Activated CD4-positive, alpha-beta T cell treated with anti-CD3 and anti-CD28 coated beads, Interleukin-2, amount 50 U/mL, for 4 hours (primary cell): Measurements from ENCODE around the gene ZNF74.

ENCODE experiments used
- DNase-seq, 2 experiments: peaks; one replicate each; pipeline ENCODE4 v3.0.0-alpha.2; 2020

The ZNF74 gene

GRCh38 chr22:20422271-20423007 lies 28.5 kb downstream of the ZNF74 start:
- DNase-seq = no peak

GRCh38 chr22:20423008-20423905 lies 29.3 kb downstream of the ZNF74 start:
- DNase-seq = no peak

DNA sequence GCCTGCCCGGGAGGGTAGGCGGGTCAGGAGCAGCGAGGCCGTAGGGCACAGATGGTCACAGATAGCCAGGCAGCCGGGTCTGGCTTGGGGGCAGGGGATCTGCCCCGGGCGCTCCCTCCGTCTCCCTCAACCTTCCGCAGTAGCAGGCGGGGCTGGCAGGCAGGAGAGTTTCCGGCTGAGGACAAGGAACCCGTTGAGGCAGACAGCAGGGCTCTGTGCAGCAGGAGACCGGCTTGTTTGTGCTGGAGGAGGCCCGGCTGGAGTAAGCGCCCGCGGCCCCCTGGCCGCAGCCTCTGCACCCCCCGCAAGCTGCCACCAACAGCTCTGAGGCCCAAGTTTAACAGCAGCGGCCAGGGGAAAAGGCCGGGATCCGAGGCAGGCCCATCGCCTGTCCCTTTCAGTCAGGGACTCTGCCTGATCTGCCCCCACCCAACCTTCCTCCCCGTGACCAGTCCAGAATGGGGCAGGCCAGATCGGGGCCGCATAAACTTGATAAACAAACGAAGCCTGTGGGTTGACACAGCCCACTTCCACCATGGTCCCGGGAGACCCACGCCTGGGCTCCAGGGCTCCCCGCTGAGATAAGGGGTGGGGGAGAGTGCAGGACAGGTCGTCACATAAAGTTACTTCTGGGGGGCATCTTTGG lies 30.1 kb downstream of the ZNF74 start:
- no peak for DNase-seq

DNA sequence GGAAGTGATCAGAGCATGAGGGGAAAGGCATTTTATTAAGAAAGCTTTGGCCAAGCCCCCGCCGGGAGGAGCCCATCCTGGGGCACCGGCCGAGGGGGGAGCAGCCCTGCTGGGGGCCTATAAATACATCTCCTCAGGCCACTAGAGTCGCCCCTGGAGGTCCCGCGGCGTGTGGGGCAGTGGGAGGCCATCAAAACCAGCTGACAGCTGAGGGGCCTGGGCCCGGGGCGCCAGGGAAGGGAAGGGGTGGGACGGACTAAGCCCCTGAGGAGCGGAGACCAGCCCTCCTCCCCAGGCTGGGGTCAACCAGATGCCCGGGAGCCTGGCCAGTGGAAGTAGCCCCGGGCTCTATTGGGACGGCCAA lies 30.6 kb downstream of the ZNF74 start:
- no peak for DNase-seq

DNA sequence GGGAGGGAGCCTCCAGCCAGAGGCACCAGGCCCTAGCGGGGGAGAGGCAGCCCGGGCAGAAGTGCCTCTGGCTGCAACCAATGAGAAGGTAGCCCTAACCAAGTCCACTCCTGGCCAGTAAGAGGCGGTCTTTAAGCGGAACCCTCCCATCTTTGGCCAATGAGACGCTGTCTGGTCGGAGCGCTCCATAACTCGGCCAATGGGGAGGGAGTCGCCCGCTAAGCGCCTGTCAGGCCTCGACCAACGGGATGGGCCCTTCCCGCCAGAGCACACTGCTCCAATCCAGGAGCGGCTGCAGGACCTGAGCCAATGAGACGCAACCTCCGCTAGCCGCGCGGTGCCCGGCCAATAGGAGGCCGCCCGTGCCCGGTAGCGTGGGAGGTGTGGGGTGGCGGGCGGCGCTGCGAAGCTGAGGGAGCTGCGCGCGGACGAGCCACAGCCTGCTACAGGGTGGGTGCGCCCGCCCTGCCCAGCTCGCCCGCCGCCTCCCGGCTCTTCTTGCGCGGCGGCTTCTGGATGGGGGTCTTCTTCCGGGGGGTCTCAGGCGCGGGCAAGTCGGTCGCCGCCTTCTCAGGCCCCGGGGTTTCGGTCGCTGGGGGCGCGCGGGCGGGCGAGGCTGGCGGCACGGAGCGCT lies 31.1 kb downstream of the ZNF74 start:
- no peak for DNase-seq

GRCh38 chr22:20425566-20426258 lies 31.8 kb downstream of the ZNF74 start:
- no peak for DNase-seq

DNA sequence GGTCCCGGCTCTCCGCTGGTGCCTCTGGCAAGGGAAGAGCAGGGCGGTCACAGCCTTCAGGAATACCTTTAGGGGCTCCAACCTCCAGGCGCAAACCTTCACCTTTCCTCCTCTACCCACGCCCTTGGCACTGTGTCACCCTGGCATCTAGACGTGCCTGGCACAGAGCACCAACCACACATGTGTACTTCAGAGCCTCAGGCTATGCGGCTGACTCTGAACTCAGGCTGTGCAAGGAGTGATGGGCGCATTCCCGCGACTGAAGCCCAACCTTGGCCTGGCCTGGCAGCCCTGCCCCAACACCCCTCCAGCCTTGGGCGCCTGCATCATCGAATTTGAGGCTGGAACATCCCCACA lies 32.3 kb downstream of the ZNF74 start:
- no peak for DNase-seq

DNA sequence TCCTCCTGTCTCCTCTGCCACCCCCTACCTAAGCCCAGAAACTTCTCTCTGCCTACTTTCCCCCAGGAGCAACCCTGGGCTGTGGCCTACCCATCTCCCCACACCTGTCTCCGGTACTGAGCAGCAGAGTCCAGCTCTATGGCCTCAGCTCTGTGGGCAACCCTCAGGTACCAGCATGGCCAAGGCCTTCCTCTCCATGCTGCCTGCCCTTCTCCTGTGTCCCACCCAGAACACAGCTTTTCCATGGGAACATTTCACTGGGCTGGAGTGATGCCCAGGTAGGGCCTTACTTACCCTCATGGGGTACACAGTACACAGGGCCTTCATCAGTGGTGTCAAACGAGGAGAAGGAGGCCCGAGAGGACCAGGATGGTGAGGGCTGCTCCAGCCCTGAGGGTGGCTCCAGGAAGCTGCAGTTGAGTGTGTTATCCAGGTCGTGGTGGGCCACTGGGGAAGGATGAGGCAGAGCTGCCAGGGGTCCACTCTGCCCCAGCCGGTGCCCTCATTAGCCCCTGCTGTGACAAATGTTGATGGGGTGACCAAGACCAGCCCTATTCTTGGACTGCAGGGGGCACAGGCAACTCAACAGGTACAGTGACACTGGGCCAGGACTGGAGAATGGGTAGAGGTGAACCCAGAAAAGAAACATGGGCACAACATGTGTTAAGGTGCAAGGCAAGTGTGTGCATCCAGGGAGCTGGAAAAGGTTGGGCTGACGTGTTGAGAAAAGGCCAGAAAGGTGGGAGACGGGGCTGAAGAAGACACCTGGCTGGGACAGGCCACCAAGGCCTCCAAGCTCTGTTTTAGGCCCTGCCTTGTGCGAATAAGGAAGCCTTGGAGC lies 33.4 kb downstream of the ZNF74 start:
- DNase-seq = no peak

DNA sequence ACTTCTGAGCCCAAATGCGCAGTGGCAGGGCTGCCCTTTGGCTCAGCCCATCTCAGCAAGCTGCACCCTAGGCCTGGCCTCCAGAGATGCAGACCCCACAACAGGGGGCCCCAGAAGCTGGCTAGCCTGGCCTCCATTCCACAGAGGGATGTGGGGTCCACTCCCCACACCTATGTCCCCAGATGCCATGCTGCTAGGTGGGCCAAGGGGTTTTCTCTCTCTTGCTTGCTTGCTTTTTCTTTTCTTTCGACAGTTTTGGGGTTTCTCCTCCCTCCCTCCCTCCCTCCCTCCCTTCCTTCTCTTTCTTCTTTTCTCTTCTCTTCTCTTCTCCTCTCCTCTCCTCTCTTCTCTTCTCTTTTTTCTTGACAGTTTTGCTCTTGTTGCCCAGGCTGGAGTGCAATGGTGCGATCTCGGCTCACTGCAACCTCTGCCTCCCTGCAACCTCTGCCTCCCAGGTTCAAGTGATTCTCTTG lies 34.0 kb downstream of the ZNF74 start:
- DNase-seq = no peak

DNA sequence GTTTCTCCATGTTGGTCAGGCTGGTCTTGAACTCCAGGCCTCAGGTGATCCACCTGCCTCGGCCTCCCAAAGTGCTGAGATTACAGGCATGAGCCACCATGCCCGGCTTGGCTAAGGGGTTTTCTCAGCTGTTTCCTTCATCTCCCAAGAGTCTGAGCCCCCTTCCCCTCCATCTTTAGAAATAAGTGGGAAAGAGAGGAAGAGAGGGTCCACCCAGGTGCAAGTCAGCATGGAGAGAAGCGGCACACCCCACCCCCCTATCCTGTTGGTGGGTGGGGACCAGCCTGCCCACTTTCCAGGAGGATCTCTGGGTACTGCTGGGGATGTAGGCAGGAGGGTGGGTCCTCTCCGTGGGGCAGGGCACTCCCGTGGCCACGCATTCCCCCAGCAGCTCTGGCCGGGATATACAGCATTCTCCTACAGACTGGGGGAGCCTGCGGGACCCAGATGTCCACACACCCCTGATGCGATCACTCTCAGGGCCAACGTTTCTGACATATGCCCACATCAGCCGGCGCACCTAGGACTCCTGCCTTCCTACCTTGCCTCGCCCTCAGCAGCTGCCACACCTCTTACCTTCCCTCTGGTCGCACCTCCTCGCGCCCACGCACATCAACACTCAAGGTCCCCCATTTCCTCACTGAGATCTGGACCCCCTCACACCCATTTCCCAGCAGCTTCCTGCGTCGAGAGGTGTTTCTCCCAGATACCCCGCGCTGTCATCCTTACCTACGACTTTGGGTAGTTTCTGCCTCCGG lies 34.7 kb downstream of the ZNF74 start:
- DNase-seq = no peak

DNA sequence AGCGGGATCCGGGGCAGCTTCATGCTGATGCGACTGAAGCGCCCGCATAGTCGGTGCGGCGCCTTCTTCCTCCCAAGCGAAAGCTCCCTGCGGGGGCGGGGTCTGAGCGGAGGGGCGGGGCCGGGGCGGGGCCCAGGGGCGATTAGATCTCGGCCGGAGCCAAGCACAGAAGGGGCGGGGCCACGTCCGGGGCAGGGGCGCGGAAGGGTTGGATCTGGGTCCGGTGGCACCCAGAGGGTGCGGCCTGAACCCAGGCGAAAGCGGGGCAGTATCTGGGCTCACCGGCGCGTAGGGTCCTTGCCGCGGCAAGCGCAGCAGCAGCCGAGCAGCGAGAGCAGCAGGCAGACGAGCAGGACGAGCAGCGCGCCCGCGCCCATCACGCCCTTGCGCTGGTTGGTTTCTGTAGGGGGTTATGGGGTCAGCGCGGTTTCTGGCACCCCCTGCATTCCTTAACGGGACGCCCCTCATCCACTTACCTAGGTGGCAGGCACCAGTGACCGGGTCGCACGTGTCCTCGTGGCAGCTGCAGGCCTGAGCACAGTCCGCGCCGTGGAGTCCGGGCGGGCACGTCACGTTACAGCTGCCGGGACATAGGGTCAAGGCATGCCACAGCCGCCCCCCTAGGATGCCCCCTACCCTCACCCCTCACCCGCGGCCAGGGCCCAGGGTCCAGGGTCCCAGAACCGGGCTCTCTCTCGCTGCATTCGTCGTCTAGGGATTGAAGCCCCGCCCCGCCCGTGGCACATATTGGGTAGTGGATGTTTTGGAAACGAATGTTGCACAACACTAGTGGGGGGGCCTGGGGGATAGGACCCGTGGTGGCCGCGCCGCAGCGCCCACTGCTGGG lies 35.5 kb downstream of the ZNF74 start:
- peak; percentile 68 to 73 for DNase-seq

DNA sequence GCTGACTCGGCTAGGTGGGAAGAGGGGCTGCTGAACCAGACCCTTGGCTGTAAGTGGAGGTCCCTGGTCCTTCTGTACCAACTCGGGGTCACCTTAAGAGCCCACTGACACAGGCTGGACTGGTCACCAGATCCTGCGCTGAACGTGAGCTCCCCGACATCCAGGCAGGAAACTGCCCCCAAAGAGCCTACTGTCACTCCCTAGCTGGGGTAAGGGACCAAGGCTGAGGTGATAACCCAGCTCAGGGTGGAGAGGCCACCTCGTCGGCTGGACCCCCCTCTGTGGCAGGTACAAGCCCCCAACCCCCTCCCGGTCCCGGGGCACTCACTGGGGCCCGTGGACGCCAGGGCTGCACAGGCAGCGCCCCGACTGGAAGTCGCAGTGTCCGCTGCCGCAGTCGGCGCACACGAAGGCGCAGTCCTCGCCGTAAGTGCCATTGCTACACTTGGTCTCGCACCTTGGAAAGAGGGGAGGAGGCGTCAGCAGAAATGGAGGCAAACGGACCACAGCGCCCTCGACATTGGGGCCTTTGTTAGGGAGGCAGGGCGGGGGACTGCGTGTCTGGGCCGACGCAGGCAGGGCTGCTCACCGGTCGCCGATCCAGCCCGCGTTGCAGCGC lies 36.3 kb downstream of the ZNF74 start:
- DNase-seq = no peak

DNA sequence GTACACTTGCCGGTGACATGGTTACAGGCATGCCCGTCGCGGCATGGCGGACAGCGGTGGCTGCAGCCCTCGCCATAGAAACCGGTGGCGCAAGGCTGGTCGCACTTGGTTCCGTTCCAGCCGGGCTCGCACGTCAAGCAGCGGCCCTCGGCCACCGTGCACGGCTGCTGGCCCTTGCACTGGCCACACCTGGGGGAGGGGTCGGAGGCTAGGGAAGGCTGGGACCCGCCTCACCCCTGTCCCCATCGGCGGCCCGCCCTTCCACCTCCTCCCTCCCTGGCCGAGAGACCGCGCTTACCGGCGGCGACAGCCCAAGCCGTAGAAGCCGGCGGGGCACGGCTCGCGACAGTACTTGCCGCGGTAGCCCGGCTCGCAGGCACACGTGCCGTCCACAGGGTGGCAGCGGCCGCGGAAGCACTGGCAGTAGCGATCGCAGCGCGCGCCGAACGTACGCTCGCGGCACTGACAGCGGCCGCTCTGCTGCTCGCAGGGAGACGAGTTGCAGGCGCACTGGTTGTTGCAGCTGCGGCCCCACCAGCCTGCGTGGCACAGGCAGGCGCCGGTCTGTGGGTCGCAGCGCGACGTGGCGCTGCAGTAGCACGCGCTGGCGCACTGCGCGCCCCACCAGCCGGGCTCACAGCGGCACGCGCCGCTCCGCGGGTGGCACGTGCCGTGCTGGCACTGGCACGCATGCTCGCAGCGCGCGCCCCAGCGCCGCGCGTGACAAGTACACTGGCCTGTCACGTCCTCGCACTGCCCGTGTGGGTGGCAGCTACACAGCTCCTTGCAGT lies 37.0 kb downstream of the ZNF74 start:
- DNase-seq = peak; percentile 41 to 42

DNA sequence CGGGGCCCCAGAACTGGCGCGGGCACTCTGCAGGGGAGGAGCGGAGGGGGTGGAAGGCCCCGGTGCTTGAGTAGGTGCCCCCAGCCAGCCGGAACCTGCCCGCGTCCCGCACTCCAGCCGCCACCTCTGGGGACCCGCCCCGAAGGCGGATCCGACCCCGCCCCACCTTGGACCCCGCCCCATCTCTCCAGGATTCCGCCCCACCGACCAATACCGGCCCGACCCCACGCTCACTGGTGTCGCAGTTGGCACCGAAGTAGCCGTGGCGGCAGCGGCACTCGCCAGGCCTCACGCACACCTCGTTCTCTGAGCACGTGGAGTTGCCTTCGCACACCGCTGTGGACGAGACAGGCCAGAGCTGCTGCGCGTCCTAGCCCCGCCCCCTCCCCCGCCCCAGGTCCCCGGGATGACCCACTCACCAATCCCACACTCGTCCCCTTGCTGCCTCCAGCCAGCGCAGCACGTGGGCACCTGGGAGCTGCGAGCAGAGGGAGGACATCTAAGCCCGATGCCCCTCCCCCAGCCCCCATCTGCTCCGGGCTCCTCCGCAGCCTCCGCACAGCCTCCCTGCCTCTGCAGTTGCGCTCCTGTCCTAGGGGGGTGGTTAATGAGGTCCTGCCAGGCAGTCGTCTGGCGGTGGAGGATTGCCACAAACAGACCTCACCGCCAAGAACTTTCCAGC lies 37.7 kb downstream of the ZNF74 start:
- DNase-seq = no peak

- no peak for DNase-seq
Measured at GRCh38 chr22:20432244-20432686, 38.3 kb downstream of the ZNF74 start.

DNA sequence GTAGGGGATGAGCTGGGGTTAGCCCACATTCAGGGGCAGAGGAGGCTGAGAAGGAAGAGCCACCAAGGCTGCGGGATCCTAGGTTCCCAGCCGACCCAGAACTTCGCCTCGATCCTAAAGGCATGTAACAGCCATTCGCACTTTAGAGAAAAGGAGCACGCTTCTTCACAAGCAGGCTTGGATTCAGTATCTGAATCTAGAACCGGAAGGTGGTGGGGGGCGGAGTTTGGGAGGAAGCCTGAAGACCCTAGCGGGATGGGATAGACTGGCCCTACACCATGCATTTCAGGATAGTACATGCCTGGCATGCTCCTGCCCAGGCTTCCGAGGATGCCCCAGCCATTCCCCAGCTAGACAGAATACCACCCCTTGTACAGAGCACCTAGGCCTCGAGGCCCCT lies 39.2 kb downstream of the ZNF74 start:
- DNase-seq = no peak

DNA sequence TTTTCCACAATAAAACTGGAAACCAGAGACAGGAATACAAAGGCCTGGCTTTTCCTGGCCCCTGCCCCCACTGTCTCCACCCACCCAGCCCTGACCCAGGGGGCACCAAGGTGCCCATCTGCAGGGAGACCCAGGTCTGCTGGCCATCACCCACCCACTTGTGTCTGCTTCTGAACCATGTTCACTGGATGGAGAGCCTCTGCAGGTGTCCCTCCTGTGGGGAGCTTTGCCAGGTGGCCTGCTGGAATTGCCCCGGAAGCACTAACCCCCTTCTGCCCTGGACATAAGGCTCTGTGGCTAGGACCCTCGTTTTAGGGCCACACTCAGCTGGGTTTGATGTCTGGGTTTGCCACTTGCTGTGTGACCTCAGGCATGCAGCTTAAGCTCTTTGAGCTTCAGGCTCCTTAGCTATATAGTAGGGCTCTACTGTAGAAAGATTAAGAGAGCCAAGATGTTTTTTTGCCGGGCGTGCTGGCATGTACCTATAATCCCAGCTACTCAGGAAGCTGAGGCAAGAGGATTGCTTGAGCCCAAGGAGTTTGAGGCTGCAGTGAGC lies 39.8 kb downstream of the ZNF74 start:
- DNase-seq = no peak
